ENCODE results near the gene PODN.

PODN gene

GRCh38 chr1:53088616-53089300 is 26.7 kb downstream of the PODN start:
- DNase-seq (ENCODE audit: low read depth in 2 of 3, low spot score in 1 of 3) = no peak

DNA sequence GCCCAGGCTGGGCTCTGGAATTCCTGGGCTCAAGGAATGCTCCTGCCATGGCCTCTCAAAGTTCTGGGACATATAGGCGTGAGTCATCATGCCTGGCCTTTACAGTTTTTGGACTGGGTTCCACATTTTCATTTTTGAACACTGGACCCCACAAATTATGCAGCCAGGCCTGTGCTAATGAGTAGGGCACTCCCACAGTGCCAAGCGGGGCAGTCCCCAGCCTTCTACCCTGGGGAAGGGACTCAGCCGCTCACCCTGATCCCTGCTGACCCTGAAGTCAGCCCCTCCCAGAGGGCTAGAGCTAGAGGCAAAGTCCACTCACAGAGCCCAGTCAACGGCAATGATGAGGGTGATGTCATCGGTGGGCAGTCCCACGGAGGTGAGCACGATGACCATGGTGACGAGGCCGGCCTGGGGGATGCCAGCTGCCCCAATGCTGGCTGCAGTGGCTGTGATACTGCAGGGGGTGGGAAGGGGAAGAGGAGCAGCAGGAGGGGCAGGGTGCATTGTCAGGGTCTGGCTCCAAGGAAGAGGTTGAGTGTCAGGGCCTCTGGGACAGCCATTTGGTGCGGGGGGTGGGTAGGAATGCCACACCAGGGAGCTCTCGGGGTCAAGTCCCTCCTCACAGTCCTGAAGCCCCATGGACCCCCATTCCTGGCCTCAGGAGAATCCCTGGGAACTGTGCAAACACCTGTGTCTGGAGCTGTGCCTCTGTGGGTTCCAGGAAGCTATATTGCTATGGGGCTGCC is 27.6 kb downstream of the PODN start:
- no peak for DNase-seq (ENCODE audit: low read depth in 2 of 3, low spot score in 1 of 3)

DNA sequence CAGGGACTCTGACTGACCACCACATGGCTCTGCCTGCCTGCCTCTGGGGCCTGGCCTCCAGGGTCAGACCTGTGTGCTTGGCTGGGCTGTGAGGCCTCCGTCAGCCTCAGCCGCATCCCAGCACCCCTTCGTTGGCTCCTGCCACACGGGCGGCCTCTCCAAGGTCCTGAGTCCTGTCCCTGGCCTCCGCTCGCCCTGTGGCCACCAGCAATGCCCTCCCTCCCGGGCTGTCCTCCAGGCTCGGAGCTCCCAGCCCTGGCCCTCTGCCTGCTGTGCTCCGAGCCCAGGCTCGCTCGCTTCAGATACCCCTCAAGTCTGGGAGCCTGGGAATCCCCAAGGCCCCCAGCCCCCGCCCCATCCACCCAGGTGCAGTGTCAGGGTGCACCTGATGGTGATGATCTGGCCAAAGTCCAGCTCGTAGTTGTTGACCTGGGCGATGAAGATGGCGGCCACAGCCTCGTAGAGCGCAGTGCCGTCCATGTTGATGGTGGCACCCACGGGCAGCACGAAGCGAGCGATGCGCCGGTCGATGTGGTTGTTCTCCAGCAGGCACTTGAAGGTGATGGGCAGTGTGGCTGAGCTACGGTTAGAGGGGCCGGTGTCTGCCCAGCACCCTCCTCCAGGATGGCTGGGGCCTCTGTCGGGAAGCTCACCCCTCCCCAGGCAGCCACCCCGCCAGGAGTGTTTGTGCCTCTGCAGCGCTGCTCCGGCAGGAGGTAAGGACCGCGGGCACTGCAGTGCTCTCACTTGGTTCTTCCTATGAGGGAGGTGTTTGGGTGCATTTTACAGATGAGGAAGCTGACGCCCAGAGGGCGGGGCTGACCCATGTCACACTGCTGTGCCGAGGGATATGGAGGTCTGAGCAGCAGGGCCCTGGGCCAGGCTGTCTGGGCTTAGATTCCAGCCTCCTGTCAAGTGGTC is 28.5 kb downstream of the PODN start:
- DNase-seq (ENCODE audit: low read depth in 2 of 3, low spot score in 1 of 3) = no peak

GRCh38 chr1:53091841-53092645 is 30.0 kb downstream of the PODN start:
- DNase-seq (ENCODE audit: low read depth in 2 of 3, low spot score in 1 of 3) = no peak

GRCh38 chr1:53092659-53093450 is 30.8 kb downstream of the PODN start:
- no peak for DNase-seq (ENCODE audit: low read depth in 2 of 3, low spot score in 1 of 3)

GRCh38 chr1:53093451-53093754 is 31.4 kb downstream of the PODN start:
- no peak for DNase-seq (ENCODE audit: low read depth in 2 of 3, low spot score in 1 of 3)

GRCh38 chr1:53093778-53094532 is 31.9 kb downstream of the PODN start:
- no peak for DNase-seq (ENCODE audit: low read depth in 2 of 3, low spot score in 1 of 3)

DNA sequence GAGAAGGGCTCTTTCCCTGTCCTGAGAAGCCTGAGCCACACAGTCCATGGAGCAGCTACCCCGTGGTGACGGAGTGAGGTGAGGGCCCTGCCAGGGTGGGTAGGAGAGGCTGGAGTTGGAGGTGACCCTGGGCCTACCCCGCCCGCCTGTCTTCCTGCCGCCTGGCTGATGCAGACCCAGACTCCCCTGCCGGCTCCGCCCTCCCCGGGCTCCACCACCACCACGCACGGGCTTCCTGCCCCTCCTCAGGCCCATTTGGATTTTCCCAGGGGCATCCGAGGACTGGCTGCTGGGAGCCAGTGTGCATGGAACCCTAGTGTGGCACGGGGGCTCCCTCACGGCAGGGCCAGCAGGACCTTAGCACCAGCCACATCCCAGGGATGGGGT is 32.5 kb downstream of the PODN start:
- DNase-seq (ENCODE audit: low read depth in 2 of 3, low spot score in 1 of 3) = no peak

DNA sequence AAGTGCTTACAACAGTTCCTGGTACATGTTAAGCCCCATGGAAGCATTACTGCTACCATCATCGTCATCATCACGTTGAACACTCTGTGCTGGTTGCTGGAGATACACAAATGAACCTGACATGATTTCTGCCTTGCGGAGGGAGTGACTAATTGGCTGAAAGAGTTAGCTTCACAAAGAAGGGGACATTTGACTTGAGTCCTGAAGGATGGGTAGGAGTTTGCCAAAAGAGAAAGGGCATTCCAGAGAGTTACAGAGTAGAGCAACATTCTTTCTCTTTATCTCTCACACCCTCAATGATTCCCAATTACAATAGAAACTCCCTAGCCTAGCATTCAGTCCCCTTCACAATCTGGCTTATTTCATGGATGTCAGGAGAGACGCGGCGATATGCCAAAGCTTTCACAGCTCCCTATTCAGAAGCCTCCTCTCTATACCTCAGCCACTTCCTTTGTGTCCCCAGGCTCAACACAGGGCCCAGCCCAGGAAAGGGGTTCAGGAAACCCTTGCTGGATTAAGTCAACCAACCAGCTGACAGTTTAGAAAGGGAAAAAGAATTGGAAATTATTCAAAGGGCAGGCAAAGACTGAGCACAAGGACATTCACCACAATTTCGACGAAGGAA is 42.4 kb downstream of the PODN start:
- DNase-seq (ENCODE audit: low read depth in 2 of 3, low spot score in 1 of 3) = no peak

- DNase-seq (ENCODE audit: low read depth in 2 of 3, low spot score in 1 of 3) = no peak
Observed at GRCh38 chr1:53107090-53107489, 45.1 kb downstream of the PODN start.

DNA sequence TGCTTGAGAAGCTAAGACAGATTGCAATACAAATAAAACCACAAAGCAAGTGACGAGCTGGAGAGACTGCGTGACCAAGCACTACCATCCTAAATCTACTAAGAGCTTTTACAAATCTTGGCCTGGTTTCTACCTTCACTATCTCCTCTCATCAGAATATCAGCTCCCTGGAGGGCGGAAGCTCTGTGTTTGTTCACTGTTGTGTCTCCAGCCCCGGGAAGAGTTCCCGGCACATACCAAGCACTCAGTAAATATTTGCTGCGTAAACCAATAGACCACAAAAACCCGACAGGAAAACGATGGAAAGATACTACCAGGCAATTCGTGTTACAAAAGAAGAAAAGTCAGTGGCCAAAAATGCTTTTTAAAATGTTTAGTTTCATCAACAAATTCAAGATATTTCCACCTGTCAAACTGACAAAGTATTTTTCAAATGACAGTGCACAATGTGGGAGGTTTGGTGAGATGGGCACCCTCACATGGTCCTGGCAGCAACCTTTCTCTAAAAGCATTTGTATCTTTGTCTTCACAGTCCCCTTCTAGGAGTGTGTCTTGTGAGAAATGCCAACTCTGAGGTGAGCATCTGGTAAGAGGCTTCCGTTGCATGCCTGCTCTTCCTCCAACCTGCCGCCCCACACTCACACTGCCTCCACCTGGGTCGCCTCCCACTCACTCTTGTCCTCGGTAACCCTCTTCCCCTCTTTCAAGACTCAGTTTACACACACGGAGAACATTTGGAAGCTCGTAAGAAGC is 45.7 kb downstream of the PODN start:
- no peak for DNase-seq (ENCODE audit: low read depth in 2 of 3, low spot score in 1 of 3)

- no peak for DNase-seq (ENCODE audit: low read depth in 2 of 3, low spot score in 1 of 3)
Observed at GRCh38 chr1:53108646-53109580, 46.9 kb downstream of the PODN start.

- DNase-seq (ENCODE audit: low read depth in 2 of 3, low spot score in 1 of 3) = peak; percentile 17 to 40 (median 30)
Observed at GRCh38 chr1:53110370-53111072, 48.5 kb downstream of the PODN start.

- peak in 1 of 3 donors; percentile 1 for DNase-seq (ENCODE audit: low read depth in 2 of 3, low spot score in 1 of 3)
Observed at GRCh38 chr1:53111073-53111556, 49.1 kb downstream of the PODN start.

GRCh38 chr1:53111693-53112092 is 49.7 kb downstream of the PODN start:
- DNase-seq (ENCODE audit: low read depth in 2 of 3, low spot score in 1 of 3) = no peak

DNA sequence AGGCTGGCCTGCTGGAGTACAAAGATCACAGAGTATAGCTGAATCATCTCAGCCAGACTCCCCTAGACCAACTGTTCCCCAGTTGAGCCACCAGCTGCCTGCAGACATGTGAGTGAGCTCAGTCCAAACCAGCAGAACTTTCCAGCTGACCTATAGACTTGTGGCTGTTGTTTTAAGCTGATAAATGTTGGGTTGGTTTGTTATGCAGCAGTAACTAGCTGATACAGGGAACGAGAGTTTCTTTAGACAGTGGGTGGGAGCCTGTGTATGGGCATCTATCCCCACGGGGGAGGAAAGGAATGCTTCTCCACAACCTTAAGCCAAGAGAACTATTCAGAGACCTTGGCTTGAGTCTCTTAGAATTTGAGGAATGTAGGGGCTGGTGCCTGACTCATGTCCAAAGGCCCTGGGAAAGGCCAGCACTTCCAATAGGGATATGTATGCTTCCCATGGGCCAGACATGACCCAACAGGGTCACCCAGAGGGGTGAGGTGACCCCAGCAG is 50.3 kb downstream of the PODN start:
- no peak for DNase-seq (ENCODE audit: low read depth in 2 of 3, low spot score in 1 of 3)
